Measurements from ENCODE around the gene SKOR1.

- TF ChIP-seq REST (IDR thresholded peaks at IDR 0.05; ENCODE audit: insufficient read depth in 1 of 2, low read depth in 2 of 2, low read length in 2 of 2): no peak
- 0 out of 2 replicates have a peak, but pooled peaks have one; percentile 36 for TF ChIP-seq POLR2AphosphoS5 (IDR thresholded peaks at IDR 0.05; ENCODE audit: low read depth, low read length)
- TF ChIP-seq TAF1 (IDR thresholded peaks at IDR 0.05; ENCODE audit: borderline replicate concordance, insufficient read depth, low read length): no peak
Measured at GRCh38 chr15:67863442-67863987, 38.2 kb downstream of the SKOR1 start.

Measured in PFSK-1 (cell line).